GM21717 (cell line): ENCODE measurements around the gene ARFIP2.

Experiments
- ATAC-seq: cut with Tn5 transposase; IDR thresholded peaks from one replicate; pipeline ENCODE4 v1.9.1; 2021; ENCODE audit warnings: mild to moderate bottlenecking, moderate library complexity; ENCODE audit not compliant: unreplicated experiment

The ARFIP2 gene

DNA sequence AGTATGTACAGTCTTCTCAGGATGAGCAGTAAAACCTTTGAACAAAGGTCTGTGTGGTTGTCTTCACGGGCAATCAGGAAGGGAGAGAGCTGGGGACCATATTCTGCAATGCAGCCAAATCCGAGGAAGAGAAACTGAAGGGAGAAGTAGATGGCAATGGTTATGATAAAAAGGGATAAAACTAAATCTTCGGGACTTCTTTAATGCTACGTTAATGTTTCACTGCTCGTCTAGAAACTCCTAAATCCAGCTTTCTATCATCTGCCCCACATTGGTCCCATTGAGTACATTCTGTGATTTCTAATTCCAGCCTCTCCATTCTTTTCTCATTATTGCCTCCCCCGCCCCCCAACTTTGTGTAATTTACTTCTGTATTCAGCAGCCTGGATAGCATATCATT, 1.9 kb upstream of the ARFIP2 start:
- ATAC-seq, result no peak

DNA sequence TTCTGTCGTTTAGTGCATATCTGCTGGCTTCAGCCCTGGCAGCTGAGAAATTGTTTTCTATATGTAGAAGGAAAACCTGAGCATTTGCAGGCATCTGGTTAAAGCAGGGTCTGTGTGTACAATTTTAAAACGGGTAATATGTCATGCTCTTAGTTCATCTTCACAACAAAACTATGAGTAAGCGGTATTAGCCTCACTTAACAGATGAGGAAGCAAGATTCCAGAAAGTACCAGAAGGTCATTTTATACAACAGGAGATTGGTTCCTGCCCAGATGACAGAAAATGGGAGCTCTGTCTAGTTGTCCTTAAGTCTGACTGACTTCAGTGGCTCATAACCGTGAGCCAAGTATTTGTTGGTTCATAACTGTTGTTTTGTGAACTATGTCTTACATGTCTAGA, 1.3 kb upstream of the ARFIP2 start:
- no peak for ATAC-seq

DNA sequence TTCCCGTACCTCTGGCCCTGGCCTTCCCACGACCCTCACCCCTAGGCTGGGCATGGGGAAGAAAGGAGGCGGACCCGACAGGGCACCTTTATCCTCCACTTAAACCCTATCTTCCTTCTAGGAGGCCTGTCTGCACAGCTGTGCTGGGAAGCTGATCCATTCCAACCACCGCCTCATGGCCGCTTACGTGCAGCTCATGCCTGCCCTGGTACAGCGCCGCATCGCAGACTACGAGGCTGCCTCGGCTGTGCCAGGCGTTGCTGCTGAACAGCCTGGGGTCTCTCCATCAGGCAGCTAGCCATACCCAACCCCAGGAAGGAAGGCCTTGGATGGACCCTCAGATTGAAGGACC, 769 bp upstream of the ARFIP2 start:
- ATAC-seq, result no peak

DNA sequence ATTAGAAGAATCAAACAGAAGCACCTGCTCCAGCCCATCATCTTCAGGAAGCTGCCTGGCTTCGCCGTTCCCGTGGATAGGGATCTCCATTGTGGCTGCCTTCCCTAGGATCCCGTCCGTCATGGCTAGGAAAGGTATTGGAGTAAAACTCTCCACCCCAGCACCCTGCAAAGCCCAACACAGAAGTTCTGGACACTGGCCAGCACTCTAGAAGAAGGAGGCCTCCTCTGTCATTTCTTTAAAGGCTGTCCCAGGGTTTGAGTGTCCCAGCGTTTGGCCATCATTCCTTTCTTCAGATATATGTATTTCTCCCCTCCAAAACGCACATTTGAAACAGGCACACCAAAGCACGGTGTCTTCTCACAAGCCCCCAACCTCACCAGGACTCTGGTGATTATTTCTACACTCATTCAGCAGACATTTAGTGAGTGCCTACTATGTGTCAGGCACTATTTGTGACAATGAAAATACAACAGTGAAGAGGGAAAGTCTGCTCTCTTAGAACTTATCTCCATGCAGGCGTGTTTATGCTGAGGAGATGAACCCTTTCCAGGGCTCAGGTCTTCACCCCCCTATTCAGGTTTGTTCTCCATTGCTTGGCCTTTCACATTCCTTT, 724 bp downstream of the ARFIP2 start:
- ATAC-seq, result no peak

DNA sequence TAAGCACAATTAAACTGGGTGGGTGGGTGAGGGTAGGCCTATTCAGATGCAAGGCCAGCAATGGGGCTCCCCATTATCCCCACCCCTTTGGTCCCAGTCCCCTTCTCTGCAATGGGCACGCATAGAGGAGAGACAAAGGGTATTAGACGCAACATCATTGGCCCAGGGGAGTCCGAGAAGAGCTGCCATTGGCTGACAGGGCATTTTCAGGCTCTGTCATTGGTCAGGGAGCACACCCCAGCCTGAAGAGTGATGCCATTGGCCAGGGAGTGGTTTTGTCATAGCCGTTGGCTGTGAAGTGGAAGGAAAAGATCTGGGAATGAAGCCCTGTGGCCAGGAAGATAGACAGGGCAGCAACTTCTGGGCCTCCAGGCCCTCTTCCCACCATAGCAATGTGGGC, 4.6 kb downstream of the ARFIP2 start:
- no peak for ATAC-seq

DNA sequence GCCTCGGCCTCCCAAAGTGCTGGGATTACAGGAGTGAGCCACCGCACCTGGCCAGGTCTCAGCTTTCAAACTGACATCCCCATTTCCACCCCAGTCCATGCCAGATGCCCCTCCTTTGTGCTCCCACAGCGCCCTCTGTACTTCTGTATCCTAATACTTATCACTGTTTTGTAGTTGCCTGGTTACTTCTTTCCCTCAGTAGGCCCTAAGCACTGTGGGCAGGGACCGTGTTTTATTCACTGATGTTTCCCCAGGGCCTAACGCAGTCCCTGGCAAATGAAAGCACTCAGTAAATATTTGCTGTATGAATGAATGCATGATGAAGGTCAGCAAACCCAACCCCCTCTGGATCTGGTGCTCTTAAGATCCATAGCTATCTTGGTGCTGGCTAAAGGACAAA, 5.2 kb downstream of the ARFIP2 start:
- no peak for ATAC-seq

DNA sequence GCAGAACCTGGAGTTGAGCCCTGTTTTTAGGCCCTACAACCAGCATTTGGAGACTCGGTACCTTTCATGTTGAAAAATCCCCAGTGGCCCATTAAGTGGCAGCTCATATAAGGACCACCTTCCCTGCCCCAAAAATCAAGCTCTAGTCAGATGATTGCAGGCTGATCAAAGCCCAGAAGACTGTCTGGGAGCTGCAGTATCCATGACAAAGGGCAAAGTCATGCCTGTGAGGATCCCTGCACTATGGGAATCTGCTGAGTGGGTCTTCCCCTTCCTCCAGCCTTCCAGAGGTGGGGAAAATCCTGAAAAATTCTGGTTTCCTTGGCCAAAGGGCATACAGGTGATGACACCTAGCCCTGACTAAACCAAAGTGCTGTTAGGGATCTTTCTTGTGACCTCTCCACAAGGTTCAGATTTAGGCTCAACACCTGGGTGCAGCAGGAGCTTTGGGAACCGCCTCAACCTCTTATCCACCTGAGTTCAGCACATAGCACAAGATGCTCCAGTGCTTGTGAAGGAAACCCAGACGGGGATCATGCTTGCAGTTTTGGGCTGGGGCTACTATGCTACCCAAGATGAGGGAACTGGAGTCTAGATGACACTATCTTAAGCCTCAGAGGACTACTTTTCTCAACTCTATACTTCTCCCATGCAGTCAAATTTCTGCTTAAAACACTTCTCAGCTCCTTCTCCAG, 6.2 kb downstream of the ARFIP2 start:
- ATAC-seq, result no peak

DNA sequence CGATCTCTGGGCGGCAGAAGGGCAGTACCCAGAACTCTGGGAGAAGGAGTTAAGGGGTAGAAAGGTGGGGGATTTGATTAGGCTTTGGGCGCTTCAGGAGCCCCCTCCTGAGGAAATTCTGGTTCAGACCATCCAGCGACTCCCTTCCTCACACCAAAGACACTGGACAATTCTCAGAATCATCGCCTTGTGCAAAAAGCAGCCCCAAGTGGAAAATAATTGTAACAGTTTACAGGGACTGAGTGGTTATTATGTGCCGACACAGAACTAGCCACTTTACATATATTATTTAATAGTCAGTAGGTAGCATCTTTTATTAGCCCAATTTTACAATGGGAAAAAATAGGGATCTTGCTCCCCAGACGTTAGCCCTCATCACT, 6.7 kb downstream of the ARFIP2 start:
- ATAC-seq, result no peak

DNA sequence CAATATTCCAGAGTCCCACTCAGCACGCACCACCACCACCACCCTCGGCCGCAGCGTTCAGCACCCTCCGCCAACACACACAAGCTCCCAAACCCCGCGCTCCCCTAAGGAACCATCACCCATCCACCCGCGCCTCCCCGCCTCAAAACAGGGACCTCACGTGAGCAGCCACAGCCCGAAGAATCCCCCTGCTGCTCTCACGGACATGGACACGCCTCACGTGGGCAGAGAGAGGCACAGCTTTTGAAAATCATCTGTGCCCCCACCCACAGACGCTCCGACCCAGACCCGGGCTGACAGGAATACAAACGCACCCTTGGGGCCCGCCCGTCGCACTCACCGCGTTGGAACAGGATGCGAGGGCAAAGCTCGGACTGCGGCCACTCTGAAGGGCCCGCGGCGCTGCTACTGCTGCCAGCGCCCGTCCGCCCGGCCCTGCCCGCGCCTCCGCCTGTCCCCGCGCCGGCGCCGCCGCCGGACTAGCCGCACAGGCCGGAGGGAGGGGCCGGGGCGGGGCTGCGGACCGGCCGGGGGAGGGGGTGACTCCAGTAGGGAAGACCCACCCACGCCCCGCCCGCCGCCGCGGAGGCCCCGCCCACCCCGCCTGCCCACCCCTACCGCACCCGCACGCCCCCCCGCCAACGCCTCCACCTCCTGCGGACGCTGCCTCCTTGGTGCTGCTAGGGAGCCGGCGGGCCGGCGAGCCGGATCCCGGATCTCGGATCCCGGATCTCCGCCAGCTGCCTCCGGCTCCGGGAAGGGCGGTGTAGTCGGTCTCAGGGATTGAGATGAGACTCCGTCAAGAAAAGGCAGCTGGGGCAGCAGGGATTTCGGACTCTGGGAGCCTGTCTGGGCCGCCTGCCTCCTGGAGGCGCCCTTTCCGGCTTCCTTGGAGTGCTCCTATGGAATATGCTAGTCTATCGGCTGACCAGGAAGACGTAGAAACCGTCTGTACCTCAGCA, 7.4 kb downstream of the ARFIP2 start, which contains the start of gene TRIM3:
Gene TRIM3, minus strand, starts transcription at position 491 of the 962 bp plus-strand sequence. CDS start 8,246 bp downstream, outside the sequence.
- peak; percentile 62 for ATAC-seq

DNA sequence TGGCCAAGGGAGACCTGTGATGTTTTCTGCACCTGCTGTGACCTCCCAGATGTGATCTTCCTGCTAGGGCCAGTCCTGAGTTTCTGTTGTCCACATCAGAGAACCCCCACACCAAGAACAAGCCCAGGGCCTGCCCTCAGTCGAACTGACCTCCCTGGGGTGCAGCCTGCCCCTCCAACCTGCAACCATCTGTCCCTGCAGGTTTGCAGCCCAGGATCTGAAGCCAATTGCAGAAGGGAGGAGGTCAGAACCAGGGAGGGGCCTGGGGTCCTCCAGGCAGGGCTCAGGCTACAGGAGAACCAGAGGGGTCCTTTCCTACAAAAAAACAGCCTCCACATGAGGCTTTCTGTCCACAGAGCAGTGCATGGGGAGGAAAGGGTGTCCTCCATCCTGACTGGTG, 8.2 kb downstream of the ARFIP2 start:
- ATAC-seq, result no peak

DNA sequence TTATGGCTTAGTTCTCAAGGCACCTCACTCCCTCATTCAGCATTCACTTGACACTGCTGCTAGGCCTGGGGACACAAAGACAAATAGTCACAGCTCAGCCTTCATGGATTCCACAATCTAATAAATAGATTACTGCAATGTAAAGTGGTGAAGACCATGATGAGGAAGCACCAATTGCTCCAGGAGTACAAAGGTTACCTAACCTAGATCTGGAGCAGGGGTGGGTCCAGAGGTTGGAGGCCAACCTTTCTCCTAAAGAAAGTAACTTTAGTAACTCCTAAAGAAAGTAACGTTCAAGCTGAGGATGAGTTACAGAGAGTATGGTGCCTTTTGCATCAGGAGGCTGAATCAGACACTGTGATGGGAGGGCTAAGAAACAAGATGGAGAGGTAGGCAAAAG, 11.5 kb downstream of the ARFIP2 start:
- no peak for ATAC-seq

DNA sequence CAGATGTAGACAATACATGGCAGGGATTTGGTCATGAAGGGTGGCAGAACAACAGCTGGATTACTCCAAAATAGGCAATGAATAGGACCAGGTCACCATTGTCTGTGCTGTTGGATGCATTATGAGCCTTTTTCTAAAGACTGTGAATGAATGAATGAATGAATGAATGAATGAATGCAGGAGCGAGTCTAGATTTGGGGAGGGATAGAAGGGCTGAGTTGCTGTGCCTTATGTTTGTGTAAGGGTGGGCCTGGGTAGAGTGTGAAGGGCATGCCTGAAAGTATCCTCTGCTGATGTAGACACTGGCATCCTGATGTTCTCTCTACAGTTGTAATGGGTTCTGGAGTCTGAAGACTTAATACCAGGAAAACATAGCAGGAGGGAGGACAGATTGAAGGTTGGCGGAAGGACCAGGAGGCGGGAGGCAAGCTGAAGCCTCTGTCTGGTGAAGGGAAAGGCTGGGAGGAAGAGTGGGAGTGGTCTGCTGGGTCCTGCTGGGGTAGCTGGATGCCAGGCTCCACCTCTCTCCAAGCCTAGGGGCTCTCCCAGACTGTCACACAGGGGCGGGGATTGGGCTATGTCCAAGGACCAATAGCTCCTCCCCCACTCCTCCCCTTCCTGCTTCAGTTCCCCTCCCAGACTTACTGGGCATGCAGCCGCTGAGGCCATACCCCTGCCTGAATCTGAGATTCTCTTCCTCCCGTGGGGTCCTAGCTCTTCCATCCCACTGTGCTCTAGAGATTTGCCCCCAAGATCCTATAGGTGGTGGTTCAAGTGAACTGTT, 12.2 kb downstream of the ARFIP2 start:
- ATAC-seq, result peak; percentile 52

DNA sequence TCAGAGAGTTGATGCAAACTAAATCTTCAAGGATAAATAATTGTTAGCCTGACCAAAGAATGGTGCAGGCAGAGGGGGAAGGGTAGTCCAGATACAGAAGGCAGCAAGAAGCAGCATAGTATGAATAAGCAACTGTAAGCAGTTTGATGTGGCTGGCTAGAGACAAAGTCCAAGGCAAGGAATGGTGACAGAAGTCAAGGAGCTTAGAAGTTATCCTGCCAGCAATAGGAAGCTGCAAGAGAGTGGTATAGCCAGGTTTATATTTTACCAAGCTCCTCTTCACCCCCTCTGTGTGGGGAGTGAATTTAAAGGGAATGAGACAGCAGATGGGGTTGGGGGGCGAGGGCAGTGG, 22.1 kb downstream of the ARFIP2 start:
- ATAC-seq, result no peak

DNA sequence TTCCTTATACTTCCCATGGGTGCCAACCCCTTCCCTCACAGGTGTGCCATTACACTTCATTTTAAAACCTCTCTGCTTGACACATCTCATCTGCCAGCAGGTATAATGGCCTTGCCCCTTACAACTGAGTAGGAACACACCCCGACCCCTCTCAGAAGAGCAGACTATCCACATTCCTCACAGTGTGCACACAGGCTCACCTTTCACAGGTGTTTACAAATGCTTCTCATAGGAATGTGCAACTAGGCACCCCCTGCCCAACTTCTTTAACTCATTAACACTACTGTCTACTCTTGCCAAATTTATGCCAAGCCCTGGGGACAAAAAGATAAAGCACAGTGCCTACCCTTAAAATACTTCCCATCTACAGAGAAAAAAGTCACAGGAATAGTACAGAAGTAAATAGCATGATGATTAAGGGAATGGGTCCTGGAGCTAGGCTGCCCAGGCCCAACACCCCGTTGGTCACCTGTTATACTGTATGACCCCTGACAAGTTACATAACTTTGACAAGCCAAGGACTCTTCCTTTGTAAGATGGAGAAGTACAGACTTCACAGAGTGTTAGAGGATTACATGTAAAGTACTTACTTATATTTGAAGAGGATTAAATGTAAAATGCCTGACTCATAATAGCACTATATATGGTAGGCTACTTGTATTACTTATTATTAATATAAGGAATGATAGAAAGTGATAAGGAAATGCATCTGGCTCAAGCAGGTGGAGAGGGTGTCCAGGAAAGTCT, 22.6 kb downstream of the ARFIP2 start:
- ATAC-seq, result no peak

DNA sequence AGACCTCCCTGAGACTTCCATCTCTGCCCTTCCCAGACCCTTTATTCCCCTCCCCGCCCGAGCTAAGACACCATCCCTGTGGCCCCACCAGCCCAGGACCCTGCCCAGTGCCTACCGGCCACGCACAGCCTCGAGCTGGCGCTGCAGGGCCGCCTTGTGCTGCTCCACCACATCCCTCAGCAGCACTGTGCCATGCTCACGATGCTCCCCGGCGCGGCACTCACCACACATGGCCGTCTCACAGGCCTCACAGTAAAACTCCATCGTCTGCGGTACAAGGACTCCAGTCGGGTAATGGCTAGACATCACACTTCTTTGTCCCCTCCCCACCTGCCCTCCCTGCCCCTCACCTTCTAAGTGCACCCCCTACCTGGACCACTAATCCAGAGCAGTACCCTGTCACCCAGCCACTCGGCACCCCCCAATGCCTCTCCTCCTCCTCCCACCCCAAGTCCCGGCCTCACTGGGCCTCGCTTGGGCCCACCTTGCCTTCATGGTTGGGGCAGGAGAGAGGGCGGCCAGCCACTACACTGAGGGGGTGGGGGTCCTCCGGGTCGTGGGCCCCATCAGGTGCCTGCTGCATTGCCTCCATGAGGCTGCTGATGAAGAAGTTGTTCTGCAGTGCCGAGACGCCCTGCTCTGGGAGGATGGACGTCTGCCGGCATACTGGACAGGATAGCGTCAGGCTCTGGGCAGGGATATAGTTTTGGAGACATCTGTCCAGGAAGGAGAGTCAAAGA, 23.4 kb downstream of the ARFIP2 start:
- no peak for ATAC-seq

DNA sequence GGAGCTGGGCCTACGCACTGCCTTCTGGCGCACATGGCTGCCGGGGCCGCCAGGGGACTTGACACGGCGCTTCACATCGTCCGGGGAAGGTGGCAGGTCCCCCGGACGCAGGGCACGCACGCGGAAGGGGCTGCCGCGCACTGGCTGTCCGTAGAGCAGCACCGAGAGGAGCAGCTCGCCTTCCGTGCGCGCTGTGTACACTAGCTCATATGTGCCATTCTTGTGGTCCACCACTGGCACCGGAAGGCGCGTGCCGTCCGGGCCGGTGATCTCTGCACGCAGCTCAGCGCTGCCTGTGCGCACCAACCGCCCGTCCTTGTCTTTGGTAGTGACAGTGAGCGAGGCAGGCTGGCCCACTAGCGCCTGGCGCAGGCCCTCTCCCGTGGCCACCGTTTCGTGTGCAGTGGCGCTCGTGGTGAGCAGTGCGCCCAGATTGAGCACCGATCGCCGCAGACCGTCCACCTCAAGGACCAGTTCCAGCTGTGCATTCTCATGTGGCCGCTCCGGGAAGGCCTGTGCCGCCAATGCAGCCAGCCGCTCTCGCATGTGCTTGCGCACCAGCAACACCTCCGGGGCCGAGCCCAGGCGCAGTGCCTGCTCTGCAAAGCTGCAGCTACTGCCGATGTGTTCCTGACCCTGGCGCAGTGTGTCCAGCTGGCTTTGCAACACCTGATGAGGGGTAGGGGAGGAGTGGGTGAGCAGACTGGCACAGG, 24.6 kb downstream of the ARFIP2 start:
- no peak for ATAC-seq

DNA sequence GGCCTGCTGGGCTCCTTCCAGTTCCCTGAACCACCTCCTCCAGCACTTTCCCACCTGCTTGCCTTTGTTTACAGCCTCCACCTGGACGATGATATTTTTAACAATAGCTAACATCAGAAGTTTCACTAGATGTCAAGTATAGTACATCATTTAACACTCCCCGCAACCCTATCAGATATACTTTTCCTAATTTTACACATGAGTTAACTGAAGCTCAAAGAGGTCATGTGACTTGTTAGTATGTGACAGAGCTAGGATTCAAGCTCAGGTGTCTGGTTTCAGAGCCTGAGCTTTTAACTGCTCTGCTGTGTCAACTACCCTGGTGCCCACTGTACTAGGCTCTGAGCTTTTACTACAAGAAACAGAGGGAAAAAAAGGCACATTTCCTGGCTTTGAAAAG, 26.1 kb downstream of the ARFIP2 start:
- no peak for ATAC-seq

DNA sequence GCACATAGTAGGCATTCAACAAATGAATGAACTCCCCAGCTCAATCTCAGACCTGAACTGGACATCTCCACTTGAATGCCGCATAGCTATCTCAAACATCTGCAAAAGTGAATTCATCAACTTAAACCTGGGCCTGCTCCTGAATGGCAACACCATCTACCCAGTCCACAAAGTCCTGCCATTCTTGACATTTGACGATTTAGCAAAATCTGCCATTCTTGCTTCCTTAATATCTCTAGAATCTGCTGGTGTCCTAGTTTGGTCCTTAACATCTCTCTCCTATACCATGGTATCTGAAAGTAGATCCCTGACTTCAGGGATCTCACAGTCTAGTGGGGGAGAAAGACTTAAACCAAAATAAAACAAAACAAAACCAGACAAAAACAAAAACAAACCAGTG, 28.0 kb downstream of the ARFIP2 start:
- no peak for ATAC-seq

DNA sequence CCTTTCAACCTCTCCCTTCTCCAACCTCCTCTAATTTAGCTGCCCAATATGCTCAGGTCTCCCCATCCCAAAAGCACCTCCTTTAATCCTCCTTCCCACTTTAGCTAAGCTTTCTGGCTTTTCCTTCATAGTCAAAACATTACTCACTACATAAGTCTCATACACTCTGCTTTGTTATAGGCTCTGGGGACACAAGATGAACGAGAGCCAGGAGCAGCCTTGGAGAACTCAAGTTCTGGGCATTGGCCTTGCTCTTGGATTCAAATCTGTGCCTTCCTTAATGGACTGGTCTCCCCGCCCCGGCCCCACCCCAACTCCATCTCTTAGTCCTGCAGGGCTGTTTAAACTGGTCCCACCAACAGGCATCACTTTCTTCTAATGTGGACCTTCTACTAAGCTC, 28.9 kb downstream of the ARFIP2 start:
- ATAC-seq, result no peak
